Uterus (tissue), 2 donors: ENCODE results near the gene DAB2IP.

Experiments
- CTCF ChIP-seq, 4 experiments: fragments of 200-600 bp in 2 of 4; fragments of 450-650 bp in 2 of 4; sonication (generic) in 2 of 4; IDR thresholded peaks; one replicate each; pipeline ENCODE4 v1.5.1; 2016 to 2019; ENCODE audit warnings: antibody characterized with exemption in 4 of 4, mild to moderate bottlenecking in 2 of 4, moderate library complexity in 1 of 4
- POLR2A ChIP-seq, 2 donors: fragments of 450-650 bp; IDR thresholded peaks; one replicate each; pipeline ENCODE4 v1.6.1; 2016; ENCODE audit warnings: antibody characterized with exemption in 2 of 2, mild to moderate bottlenecking in 1 of 2, moderate library complexity in 1 of 2

DNA sequence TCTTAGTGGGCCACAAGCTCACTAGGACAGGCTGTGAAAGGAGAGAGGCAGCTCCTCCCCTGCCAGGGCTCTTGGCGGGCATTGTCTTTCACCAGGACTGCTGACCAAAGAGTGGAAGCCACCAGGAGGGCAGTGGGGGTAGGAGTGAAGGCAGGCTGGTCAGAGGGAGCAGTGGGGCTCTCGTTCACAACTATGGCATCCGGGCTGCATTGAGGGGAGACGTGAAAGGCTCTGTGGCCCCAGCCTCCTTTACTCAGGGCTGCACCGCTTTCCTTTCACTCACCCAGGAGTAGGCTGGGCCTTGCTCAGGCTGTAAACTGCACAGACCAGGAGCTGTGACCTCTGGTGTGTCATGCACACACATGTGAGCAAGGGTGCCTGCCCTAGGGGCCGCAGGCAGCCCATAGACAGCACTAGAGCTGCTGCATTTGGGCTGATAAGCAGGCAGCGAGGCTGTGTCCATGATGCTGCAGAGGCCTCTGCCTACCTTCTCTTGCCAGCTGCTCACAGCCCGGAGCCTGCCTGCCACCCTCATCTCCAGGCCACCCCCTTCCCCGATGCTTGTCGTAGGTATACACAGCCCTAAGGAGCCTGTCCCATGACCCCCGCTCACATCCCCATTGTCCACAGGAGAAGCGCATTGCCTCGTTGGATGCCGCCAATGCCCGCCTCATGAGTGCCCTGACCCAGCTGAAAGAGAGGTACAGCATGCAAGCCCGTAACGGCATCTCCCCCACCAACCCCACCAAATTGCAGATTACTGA lies 130.4 kb downstream of the DAB2IP start:
- TF ChIP-seq CTCF (IDR thresholded peaks at IDR 0.05) (no peak), POLR2A (IDR thresholded peaks at IDR 0.05) (no peak)
